ENCODE measurements around the gene DMAP1.

The DMAP1 gene

DNA sequence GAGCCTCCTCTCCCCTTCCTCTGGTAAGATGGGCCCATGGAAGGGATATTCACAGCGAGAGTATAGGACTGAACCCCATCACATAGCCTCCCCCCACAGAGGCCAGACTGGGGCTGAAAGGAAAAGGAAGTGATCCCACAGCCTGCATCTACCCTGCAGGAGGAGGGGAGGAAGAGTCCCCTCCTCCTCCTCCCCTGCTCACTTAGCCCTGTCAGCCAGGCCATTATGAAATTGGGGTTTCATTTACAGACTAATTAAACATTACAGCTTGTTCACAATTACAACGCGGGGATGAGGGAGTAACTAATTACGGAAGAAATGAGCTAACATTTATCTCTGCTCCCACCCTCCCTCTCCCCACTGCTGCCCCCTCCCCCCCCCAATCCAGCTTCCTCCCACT, 25.4 kb downstream of the DMAP1 start:
- TF ChIP-seq WT1 (tag by site-specific recombination; IDR thresholded peaks at IDR 0.05) (peak; percentile 78), ZFHX2 (tag by site-specific recombination; conservative IDR thresholded peaks at IDR 0.05) (peak; percentile 14; the same call in 1 of the 2 replicates), ZNF426 (tag by site-specific recombination; IDR thresholded peaks at IDR 0.05) (no peak), ZNF513 (tag by site-specific recombination; IDR thresholded peaks at IDR 0.05) (peak; percentile 83)
- no peaks in the 10 kb centered on the region for H3K9me3 ChIP-seq (ENCODE audit: control insufficient read depth, insufficient read depth, low read depth, low read length)
- POLR2A ChIA-PET = interaction anchor here (0.6 kb wide), 1 partner anchor 153 kb away, joined by 8 read pairs; no protein-coding TSS in a partner anchor
- H3K36me3 ChIP-seq (ENCODE audit: control insufficient read depth in 2 of 2, insufficient read depth in 1 of 2, low read length in 2 of 2) = peaks cover 0 to 26% of the 10 kb centered on the region in 2 experiments; a peak in 2 of 3 replicates
- H3K4me3 ChIP-seq (ENCODE audit: low read depth, low read length) = no peak overlapping the region
- no peak overlapping the region; the same call in 1 of the 2 replicates for H3K27ac ChIP-seq (ENCODE audit: extremely low read depth, low read depth, low read length)
- peaks cover 19% of the 10 kb centered on the region for H3K4me1 ChIP-seq (ENCODE audit: control insufficient read depth, insufficient read depth, low read length)
- CTCF ChIA-PET = interaction anchor here (0.6 kb wide), 3 partner anchors 21 to 29 kb away, joined by 3 to 8 read pairs (median 3); no protein-coding TSS in a partner anchor

DNA sequence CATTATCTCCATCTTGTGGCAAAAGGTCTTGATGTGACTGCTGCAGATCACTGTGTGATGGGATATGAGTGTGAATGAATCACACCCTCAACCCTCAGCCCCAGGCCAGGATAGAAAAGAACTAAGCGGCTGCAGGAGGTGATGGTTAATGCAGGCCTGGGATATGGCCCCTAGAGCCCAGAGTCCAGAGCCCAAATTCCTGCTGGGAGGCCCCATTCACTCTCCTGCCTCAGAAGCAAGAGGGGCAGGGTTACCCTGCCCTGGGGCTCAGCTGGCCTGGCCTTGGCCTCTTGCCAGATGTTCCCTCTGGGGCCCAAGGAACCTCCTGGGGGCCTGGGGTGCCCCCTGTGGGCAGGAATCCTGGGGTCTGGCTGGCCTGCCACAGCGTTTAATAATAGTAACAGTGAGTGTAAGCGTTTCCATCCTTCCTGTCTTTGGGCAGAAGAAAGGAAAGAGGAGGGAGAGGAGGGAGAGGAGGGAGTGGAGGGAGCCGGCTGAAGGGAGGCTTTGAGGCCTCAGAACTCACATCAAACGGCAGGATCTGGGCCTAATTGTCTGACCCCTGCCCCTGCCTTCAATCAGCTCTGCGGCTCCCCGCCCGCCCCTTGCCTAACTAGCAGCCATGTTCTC, 26.2 kb downstream of the DMAP1 start:
- peaks cover 19% of the 10 kb centered on the region for H3K4me1 ChIP-seq (ENCODE audit: control insufficient read depth, insufficient read depth, low read length)
- peaks cover 0 to 33% of the 10 kb centered on the region in 2 experiments; a peak in 2 of 3 replicates for H3K36me3 ChIP-seq (ENCODE audit: control insufficient read depth in 2 of 2, insufficient read depth in 1 of 2, low read length in 2 of 2)
- H3K9me3 ChIP-seq (ENCODE audit: control insufficient read depth, insufficient read depth, low read depth, low read length) = no peaks in the 10 kb centered on the region
- ChIA-PET POLR2A (interaction anchor here (0.6 kb wide), 1 partner anchor 154 kb away, joined by 8 read pairs; no protein-coding TSS in a partner anchor), CTCF (interaction anchor here (0.5 to 0.6 kb wide), 4 partner anchors 8 to 355 kb away, joined by 3 to 4 read pairs (median 3); no protein-coding TSS in a partner anchor)
- no peak overlapping the region for H3K4me3 ChIP-seq (ENCODE audit: low read depth, low read length)
- peak overlapping the region; percentile 45 for H3K27ac ChIP-seq (ENCODE audit: extremely low read depth, low read depth, low read length)
- TF ChIP-seq, protein P1, sequence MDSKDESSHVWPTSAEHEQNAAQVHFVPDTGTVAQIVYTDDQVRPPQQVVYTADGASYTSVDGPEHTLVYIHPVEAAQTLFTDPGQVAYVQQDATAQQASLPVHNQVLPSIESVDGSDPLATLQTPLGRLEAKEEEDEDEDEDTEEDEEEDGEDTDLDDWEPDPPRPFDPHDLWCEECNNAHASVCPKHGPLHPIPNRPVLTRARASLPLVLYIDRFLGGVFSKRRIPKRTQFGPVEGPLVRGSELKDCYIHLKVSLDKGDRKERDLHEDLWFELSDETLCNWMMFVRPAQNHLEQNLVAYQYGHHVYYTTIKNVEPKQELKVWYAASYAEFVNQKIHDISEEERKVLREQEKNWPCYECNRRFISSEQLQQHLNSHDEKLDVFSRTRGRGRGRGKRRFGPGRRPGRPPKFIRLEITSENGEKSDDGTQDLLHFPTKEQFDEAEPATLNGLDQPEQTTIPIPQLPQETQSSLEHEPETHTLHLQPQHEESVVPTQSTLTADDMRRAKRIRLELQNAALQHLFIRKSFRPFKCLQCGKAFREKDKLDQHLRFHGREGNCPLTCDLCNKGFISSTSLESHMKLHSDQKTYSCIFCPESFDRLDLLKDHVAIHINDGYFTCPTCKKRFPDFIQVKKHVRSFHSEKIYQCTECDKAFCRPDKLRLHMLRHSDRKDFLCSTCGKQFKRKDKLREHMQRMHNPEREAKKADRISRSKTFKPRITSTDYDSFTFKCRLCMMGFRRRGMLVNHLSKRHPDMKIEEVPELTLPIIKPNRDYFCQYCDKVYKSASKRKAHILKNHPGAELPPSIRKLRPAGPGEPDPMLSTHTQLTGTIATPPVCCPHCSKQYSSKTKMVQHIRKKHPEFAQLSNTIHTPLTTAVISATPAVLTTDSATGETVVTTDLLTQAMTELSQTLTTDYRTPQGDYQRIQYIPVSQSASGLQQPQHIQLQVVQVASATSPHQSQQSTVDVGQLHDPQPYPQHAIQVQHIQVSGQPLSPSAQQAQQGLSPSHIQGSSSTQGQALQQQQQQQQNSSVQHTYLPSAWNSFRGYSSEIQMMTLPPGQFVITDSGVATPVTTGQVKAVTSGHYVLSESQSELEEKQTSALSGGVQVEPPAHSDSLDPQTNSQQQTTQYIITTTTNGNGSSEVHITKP (tag by site-specific recombination; IDR thresholded peaks at IDR 0.05) = peak; percentile 37
- TF ChIP-seq, protein P2, sequence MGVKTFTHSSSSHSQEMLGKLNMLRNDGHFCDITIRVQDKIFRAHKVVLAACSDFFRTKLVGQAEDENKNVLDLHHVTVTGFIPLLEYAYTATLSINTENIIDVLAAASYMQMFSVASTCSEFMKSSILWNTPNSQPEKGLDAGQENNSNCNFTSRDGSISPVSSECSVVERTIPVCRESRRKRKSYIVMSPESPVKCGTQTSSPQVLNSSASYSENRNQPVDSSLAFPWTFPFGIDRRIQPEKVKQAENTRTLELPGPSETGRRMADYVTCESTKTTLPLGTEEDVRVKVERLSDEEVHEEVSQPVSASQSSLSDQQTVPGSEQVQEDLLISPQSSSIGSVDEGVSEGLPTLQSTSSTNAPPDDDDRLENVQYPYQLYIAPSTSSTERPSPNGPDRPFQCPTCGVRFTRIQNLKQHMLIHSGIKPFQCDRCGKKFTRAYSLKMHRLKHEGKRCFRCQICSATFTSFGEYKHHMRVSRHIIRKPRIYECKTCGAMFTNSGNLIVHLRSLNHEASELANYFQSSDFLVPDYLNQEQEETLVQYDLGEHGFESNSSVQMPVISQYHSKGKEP (tag by site-specific recombination; IDR thresholded peaks at IDR 0.05) = peak; percentile 46; the same call in 1 of the 2 replicates
- TF ChIP-seq ZNF600 (tag by site-specific recombination; IDR thresholded peaks at IDR 0.05) (peak; percentile 58), ZNF398 (tag by site-specific recombination; IDR thresholded peaks at IDR 0.05) (peak; percentile 89), GLIS1 (tag by site-specific recombination; IDR thresholded peaks at IDR 0.05) (peak; percentile 95), ZBTB7A (tag by site-specific recombination; IDR thresholded peaks at IDR 0.05; ENCODE audit: low read depth) (no peak), ZBTB20 (tag by site-specific recombination; IDR thresholded peaks at IDR 0.05) (peak; percentile 48; the same call in 1 of the 2 replicates), ZIC2 (tag by site-specific recombination; IDR thresholded peaks at IDR 0.05) (peak; percentile 99), ZNF341 (tag by site-specific recombination; IDR thresholded peaks at IDR 0.05; ENCODE audit: low read depth) (peak; percentile 47), ZBTB8A (tag by site-specific recombination; IDR thresholded peaks at IDR 0.05) (peak; percentile 63)
- TF ChIP-seq, protein P3, sequence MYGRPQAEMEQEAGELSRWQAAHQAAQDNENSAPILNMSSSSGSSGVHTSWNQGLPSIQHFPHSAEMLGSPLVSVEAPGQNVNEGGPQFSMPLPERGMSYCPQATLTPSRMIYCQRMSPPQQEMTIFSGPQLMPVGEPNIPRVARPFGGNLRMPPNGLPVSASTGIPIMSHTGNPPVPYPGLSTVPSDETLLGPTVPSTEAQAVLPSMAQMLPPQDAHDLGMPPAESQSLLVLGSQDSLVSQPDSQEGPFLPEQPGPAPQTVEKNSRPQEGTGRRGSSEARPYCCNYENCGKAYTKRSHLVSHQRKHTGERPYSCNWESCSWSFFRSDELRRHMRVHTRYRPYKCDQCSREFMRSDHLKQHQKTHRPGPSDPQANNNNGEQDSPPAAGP (tag by site-specific recombination; IDR thresholded peaks at IDR 0.05) = 0 out of 2 replicates have a peak, but pooled peaks have one; percentile 39
- TF ChIP-seq, protein P4, sequence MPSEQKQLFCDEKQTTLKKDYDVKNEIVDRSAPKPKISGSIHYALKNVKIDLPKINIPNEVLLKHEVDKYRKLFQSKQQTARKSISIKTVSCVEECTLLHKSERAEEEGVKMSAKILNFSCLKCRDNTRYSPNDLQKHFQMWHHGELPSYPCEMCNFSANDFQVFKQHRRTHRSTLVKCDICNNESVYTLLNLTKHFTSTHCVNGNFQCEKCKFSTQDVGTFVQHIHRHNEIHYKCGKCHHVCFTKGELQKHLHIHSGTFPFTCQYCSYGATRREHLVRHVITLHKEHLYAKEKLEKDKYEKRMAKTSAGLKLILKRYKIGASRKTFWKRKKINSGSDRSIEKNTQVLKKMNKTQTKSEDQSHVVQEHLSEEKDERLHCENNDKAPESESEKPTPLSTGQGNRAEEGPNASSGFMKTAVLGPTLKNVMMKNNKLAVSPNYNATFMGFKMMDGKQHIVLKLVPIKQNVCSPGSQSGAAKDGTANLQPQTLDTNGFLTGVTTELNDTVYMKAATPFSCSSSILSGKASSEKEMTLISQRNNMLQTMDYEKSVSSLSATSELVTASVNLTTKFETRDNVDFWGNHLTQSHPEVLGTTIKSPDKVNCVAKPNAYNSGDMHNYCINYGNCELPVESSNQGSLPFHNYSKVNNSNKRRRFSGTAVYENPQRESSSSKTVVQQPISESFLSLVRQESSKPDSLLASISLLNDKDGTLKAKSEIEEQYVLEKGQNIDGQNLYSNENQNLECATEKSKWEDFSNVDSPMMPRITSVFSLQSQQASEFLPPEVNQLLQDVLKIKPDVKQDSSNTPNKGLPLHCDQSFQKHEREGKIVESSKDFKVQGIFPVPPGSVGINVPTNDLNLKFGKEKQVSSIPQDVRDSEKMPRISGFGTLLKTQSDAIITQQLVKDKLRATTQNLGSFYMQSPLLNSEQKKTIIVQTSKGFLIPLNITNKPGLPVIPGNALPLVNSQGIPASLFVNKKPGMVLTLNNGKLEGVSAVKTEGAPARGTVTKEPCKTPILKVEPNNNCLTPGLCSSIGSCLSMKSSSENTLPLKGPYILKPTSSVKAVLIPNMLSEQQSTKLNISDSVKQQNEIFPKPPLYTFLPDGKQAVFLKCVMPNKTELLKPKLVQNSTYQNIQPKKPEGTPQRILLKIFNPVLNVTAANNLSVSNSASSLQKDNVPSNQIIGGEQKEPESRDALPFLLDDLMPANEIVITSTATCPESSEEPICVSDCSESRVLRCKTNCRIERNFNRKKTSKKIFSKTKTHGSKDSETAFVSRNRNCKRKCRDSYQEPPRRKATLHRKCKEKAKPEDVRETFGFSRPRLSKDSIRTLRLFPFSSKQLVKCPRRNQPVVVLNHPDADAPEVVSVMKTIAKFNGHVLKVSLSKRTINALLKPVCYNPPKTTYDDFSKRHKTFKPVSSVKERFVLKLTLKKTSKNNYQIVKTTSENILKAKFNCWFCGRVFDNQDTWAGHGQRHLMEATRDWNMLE (tag by site-specific recombination; conservative IDR thresholded peaks at IDR 0.05; ENCODE audit: low read depth) = no peak

Data from HEK293 (cell line).